Prostate gland (tissue), 2 donors: ENCODE measurements around the gene TTLL5.

Source experiments
- POLR2AphosphoS5 ChIP-seq: sonication (generic); formaldehyde crosslinking; IDR thresholded peaks from one replicate; pipeline ENCODE4 v1.6.1; 2017; ENCODE audit warnings: antibody characterized with exemption
- TF ChIP-seq, protein P1 (sequence below), 4 experiments: fragments of 200-600 bp in 2 of 4; fragments of 450-650 bp in 2 of 4; sonication (generic) in 2 of 4; IDR thresholded peaks; 1 replicate in 3 of 4; 2 replicates in 1 of 4; pipeline ENCODE4 v1.5.1; 2016 to 2019; ENCODE audit warnings: antibody characterized with exemption in 4 of 4, mild to moderate bottlenecking in 2 of 4, moderate library complexity in 2 of 4

DNA sequence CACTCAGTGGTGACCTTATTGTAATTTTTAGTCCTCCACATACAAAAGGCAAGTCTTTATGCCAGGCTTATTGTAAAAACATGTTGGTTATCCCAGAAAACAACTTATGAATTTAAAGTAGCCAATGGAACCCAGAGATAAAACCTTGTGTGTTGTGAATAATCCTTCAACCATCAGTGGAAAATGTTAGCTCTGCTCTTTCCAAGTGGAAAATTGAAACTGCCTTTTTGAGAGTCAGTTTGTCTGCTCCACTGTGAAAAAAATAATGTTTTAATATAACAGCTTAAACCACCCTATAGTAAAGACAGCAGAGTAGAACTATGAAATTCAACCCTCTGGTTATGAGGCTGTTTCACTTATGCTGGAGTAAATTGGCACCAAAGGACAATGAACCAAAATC is 112.0 kb downstream of the TTLL5 start:
- TF ChIP-seq, protein P1, sequence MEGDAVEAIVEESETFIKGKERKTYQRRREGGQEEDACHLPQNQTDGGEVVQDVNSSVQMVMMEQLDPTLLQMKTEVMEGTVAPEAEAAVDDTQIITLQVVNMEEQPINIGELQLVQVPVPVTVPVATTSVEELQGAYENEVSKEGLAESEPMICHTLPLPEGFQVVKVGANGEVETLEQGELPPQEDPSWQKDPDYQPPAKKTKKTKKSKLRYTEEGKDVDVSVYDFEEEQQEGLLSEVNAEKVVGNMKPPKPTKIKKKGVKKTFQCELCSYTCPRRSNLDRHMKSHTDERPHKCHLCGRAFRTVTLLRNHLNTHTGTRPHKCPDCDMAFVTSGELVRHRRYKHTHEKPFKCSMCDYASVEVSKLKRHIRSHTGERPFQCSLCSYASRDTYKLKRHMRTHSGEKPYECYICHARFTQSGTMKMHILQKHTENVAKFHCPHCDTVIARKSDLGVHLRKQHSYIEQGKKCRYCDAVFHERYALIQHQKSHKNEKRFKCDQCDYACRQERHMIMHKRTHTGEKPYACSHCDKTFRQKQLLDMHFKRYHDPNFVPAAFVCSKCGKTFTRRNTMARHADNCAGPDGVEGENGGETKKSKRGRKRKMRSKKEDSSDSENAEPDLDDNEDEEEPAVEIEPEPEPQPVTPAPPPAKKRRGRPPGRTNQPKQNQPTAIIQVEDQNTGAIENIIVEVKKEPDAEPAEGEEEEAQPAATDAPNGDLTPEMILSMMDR (IDR thresholded peaks at IDR 0.05) = no peak
- no peak for TF ChIP-seq POLR2AphosphoS5
